NCI-H2107 treated with DMSO at 0.1 percent for 48 hours (cell line): ENCODE measurements around the gene PNLIPRP1.

Experiments used
- DNase-seq: peaks from one replicate; lab custom pipeline; 2025; ENCODE audit not compliant: unreplicated experiment; lab: John Stamatoyannopoulos, UW

Gene PNLIPRP1

GRCh38 chr10:116598329-116598728, 7.6 kb downstream of the PNLIPRP1 start:
- DNase-seq = no peak

GRCh38 chr10:116599991-116600390, 9.2 kb downstream of the PNLIPRP1 start:
- DNase-seq = no peak

DNA sequence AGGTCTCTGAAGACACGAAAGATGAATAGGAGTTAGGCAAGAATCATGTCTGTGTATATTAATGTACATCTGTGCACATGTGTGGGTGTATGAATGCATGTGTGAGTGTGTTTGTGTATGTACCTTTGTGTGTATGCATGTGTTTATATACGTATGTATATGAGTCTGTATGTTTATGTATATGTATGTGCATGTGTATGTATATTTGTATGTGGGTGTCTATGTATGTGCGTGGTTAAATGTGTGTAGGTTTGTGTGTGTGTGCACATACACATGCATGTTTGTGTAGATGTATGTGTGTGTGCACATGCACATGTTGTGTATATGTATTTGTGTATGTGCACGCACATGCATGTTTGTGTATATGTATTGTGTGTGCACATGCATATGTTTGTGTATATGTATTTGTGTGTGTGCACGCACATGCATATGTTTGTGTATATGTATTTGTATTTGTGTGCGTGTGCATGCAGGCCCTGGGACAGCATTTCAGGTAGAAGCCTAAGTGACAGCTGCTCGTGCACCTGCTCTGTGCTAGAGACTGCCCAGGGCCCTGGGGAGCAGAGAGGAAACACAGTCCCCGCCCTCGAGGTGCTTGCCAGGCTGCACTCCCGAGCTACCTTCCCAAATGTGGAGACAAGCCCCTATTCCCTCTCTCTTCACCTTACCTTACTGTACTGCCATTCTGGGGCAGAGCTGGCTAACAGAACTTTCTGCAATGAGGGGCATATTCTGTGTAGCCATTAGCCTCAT, 12.1 kb downstream of the PNLIPRP1 start:
- no peak for DNase-seq

DNA sequence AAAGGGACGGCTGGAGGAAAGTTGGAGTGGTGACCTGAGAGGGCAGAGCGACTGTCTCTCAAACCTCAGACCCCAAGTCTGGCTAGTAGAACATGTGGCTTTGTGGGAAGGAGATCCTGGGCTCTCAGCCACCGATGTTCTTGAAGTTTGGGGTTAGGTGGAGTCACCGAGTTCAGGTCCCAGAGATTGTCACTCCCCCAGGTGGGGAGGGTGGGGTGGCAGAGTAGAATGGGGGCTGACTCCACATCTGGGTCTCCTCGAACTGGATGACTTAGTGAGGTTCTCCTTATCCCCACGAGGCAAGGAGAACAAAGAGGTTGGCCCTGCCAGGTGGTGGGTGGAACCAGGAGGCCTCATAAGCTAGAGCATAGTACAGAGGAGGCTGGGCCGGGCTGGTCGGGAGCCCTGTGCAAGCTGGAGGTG, 15.3 kb downstream of the PNLIPRP1 start:
- no peak for DNase-seq

- no peak for DNase-seq
Observed at GRCh38 chr10:116607336-116607735, 16.6 kb downstream of the PNLIPRP1 start.

DNA sequence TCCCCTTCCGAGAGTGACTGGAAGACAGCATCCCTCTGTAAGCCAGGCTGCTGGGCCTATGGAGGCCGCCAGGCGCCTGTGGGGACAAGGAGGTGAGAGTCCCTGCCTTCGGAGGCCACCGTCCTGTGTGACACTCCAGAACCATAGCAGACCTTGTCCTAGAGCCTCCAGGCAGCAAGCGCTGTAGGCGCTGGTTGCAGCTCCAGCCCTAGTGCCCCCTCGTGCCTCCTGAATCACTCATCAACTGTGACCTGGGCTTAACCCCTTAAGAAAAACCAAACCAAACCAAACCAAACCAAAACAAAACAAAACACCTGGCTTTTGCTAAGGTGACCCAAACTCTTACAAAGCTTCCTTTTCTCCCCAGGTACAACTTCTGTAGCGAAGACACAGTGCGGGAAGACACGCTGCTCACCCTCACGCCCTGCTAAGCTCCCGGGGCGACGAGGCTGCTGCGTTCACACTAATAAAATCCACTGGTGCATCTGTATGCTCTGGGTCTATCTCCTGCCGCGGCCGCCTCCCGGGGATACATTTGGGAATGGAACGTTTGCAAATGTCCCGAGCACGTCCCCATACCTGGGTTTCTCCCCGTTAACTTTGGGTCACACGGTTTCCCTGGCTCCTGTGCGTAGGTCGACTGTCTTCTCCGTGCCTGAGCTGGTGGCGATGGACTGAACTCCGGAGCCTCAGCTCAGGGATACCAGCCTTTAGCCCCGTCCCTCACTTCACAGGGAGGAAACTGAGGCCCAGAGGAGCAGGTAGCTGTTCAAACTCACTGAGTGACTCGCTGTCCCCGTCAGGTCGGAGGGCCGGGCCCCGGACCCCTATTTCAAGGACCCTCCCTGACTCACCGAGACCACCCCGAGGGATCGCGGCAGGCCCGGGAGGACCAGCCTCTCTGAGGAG, 18.2 kb downstream of the PNLIPRP1 start:
- DNase-seq = no peak

- DNase-seq = no peak
Observed at GRCh38 chr10:116610443-116611152, 19.8 kb downstream of the PNLIPRP1 start.

DNA sequence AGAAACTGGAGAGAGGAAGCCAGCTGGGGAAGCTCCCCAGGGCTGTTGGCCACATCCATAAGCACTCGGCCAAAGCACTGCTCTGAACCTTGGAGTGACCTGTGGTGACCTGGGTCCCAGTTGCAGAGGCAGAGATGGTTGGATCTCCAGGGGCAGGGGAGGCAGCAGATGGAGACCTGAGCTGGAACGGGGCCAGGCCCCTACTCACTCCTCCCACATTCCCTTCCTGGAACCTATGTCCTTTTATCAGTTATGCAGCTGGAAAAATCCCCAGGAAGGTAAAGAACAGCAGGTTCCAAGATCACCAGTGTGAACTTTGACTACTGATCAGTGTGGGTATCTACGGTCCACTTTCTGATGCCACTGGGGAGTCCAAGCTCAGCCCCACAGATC, 20.4 kb downstream of the PNLIPRP1 start:
- no peak for DNase-seq

DNA sequence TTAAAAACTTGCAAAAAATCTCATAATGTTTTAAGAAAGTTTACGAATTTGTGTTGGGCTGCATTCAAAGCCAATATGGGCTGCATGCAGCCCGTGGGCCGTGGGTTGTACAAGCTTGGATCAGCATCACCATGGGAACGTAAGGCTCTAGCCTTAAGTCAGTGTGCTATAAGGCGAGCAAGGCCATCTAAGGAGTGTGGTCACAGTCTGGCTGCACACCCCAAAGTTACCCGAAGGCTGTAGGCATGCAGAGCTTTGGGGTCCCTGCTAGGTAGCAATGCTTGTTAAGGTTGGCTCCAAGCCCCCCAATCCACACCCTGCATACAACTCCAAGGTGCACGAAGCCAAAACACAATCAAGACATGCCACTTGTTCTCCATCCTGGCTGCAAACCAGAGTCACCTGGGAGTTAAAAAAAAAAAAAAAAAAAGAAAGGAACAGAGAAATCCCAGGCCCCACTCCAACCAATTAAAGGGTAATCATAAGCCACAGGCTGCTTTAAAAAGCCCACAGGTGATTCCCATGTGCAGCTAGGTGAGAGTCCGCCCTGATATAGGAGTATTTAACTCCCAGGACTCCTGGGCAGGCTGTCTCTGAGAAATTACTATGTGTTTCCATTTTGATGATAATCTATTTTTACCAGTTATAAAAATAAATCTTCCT, 21.5 kb downstream of the PNLIPRP1 start:
- DNase-seq = no peak

DNA sequence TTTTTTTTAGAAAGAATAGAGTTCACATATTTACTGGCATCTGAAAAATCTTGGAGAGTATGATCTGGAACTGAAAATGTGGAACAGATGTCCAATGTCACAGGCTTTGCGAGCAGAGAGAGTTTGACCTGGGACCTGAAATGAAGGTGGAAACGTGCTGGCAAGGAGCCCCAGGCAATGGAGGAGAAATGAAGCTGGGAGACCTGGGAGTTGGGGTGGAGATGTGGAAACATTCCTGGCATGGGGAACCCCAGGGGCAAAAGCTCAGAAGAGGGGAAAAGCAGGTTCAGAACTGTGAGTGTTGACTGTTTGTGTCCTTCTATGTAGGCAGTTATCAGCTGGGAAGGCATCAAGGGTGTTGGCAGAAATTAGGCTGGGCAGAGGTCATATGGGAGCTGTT, 22.7 kb downstream of the PNLIPRP1 start:
- no peak for DNase-seq

GRCh38 chr10:116614796-116615195, 24.0 kb downstream of the PNLIPRP1 start:
- DNase-seq = no peak

- DNase-seq = no peak
Observed at GRCh38 chr10:116615199-116615776, 24.5 kb downstream of the PNLIPRP1 start.

DNA sequence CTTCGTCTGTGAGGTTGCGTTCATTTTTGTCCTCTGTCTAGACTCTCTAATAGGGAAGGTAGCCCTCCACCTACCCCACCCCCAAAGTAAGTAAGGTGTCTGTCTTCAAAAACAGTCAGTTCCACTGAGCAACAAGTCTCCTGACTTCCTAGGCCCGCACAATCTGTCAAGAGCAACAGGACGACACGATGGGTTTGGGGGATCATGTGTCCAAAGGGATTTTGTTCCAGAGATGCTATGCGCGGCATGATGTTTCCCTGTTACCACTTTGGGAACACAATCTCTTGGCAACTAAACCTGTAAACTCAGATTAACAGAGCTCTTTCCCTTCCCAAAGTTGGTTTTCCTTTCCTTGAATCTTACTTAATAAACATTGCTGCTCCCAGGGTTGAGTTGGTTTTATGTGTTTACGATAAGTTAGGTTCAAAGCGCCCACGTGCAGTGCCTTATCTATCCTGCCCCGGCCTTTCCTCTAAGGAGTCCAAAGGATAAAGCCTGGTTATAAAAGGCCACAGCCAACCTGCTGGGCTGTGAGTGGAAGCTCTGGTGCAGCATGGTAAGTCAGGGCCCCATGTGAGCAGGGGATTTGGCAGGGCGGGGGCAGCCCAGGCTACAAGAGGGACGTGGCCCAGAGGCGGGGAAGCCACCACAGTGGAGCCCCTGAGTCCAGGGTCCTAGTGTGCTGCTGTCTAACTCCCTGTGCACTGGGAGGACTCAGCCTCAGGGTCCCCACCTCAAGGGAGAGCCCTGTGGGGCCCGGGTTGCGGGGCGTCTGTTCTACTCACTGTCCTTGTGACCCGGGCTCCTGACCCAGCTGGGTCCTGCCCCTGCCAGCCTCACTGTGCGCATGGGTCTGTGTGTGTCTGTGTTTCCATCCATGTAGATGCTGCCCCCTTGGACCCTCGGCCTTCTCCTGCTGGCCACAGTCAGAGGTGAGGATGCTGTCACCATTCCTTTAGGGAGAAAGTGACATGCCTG, 30.0 kb downstream of the PNLIPRP1 start, which contains the start of gene PNLIPRP2:
Gene PNLIPRP2 (plus strand): TSS at position 531 of the 978 bp plus-strand sequence.
- DNase-seq = no peak

GRCh38 chr10:116621476-116621875, 30.7 kb downstream of the PNLIPRP1 start:
- no peak for DNase-seq

- DNase-seq = no peak
Observed at GRCh38 chr10:116621934-116622655, 31.3 kb downstream of the PNLIPRP1 start.

GRCh38 chr10:116625845-116626244, 35.1 kb downstream of the PNLIPRP1 start:
- DNase-seq = no peak

GRCh38 chr10:116626815-116627214, 36.1 kb downstream of the PNLIPRP1 start:
- DNase-seq = no peak

- DNase-seq = no peak
Observed at GRCh38 chr10:116627386-116627933, 36.7 kb downstream of the PNLIPRP1 start.
